AG09309 (cell line): ENCODE results near the gene GABRP.

Source experiments
- DNase-seq: peaks from one replicate; pipeline ENCODE4 v3.0.0-alpha.2; 2010; ENCODE audit warnings: low read depth
- H3K4me3 ChIP-seq: 2 replicates; pipeline ENCODE4 v1.5.1; 2011; ENCODE audit warnings: mild to moderate bottlenecking, low read depth, low read length, moderate library complexity; ENCODE audit not compliant: control insufficient read depth
- TF ChIP-seq, protein P1 (sequence below): IDR thresholded peaks from 2 replicates; pipeline ENCODE4 v1.5.1; 2011; ENCODE audit warnings: mild to moderate bottlenecking, low read depth, low read length, inconsistent platforms; ENCODE audit not compliant: insufficient read depth, control insufficient read depth; ENCODE audit errors: missing control alignments

Gene GABRP

DNA sequence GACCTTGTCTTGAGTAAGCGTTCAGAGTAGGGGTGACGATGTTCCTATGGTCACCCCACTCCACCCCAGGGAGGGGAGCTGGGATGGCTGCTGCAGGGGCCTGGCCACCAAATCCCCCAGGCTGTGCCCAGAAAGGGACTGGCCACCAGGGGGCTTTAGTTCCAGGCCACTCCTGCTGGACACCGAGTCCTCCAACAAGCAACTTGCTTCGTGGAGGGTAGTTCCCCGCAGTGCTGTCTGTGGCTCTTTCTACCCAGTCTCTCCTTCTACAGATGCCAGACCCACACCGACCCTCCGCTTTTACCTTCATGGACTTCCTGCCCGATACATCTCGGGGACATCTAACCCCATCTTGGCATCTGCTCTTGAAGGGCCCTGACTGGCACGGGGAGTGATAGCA, 35.7 kb upstream of the GABRP start:
- no peak overlapping the region for H3K4me3 ChIP-seq
- DNase-seq, result no peak
- TF ChIP-seq, protein P1, sequence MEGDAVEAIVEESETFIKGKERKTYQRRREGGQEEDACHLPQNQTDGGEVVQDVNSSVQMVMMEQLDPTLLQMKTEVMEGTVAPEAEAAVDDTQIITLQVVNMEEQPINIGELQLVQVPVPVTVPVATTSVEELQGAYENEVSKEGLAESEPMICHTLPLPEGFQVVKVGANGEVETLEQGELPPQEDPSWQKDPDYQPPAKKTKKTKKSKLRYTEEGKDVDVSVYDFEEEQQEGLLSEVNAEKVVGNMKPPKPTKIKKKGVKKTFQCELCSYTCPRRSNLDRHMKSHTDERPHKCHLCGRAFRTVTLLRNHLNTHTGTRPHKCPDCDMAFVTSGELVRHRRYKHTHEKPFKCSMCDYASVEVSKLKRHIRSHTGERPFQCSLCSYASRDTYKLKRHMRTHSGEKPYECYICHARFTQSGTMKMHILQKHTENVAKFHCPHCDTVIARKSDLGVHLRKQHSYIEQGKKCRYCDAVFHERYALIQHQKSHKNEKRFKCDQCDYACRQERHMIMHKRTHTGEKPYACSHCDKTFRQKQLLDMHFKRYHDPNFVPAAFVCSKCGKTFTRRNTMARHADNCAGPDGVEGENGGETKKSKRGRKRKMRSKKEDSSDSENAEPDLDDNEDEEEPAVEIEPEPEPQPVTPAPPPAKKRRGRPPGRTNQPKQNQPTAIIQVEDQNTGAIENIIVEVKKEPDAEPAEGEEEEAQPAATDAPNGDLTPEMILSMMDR, result peak; percentile 31

DNA sequence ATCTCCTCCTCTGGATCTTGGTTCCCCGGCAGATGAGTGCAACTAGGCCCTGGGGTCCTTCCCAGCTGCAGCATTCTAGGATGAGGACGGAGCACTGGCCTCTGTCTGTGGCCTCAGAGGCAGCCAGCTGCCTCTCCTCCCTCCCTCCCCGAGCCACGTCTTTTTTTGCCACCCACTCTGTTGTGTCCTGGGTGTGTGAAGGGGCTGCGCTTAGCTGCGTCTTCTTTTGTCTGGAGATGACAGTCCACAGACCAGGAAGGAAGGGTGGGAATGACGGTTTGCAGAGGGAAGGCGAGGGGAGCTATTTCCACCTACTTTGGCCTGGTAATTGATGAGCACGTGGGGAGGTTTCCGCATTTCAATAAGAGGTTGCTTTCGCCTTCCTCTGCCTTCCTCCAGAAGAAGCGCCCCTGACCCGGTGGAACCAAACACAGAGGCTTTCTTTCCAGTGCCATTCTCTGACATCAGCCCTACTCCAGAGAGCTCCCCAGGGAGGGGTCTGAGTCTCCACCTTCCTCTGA, 34.5 kb upstream of the GABRP start:
- DNase-seq, result no peak
- TF ChIP-seq, protein P1, result no peak
- no peak overlapping the region for H3K4me3 ChIP-seq

DNA sequence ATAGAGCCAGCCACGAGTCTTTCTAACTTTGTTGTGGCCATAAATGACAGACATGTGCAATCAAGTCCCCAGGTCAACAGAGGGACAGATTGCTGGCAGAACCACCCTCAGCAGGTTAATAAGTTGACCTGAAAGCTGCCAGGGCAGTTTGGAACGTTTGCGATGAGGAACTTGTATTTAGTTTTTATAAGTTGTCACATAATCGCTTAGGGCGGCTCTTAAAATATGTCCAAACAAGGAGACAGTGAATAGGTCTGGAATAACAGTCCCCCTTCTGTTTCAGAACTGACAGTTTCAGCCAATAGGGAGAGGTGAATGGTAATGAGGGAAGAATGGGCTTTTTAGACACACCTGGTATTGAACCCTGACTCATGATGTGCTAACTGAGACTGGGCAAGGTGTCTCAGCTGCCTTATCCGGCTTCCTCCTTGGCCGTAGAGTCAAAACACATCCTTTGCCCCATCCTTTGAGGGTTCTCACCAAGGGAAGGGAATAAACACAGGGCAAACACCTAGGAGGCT, 33.6 kb upstream of the GABRP start:
- TF ChIP-seq, protein P1, result no peak
- H3K4me3 ChIP-seq, result no peak overlapping the region
- DNase-seq, result no peak

DNA sequence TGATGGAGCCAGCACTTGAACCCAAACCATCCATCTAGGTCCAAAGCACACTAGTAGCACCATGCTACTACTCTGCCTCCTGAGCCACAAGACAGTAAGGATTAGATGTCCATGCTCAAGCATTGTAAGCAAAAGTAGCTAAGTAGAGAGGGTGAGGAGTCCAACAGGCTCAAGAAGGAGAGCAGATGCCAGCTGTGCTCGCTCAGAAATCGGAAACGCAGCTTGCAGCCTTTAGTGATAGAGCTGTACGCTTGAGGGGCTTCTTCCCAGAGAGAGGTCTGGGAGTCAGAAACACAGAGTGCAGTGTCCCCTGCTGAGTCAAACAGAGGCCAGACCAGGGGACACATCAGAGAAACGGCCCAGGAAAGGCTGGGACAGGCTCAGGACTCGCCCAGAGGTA, 32.7 kb upstream of the GABRP start:
- TF ChIP-seq, protein P1, result no peak
- no peak overlapping the region for H3K4me3 ChIP-seq
- DNase-seq, result no peak

DNA sequence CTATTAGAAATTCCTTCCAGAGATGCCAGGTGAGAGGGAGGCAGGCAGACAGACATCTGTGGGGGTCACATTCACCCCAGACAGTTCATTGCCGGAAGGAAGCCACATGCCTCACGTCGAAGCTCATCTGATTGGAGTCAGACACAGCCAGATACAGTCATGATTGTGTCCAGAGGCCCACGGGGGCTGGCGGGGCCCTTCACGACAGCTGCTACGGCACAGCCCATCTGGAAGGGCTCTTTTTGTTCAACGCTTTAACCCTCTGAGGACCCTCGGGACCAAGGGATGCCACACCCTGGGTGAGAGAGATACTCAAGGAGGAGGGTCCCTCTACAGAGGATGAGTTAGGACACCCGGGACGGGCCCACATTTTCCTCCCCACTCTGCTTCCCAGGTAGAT, 31.9 kb upstream of the GABRP start:
- TF ChIP-seq, protein P1, result no peak
- no peak for DNase-seq
- H3K4me3 ChIP-seq, result no peak overlapping the region

DNA sequence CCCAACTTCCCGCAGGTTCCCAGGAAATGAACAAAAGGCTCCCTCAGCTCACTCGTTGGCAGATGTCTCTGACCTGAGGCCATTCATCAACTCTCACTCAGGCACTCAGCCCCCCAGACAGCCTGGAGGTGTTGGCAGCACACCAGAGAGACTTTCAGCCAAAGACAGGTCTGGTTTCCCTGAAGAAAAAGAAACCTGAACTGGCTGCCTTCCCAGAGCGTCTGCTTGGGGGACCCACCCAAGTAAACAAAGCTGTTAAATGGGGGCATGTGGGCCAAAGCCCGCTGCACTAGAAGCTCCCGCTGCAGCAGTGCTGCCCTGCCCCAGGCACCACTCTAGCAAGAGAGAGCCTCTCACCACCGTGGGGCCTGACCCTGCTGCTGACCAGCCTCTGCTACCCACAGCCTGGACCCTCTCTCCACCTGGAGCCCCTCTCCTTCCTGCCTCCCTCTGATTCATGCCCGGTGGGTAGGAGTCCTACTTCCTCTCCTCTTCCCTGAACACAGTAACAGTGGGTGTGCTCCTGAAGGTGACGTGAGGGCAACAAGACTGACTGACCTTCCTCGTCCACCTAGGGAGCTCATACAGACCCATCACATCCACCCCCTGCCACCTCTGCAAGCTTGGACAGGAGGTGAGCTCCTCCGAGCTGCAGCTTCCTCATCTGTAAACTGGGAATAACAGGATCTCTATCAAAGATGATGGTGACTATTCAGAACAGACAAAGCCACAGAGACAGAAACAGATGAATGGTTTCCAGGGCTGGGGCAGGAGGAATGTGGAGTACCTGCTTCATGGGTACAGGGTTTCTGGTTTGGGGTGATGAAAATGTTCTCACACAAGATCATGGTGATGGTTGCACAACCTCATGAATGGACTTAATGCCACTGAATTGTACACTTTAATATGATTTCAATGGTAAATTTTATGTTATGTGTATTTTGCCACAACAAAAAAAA, 31.0 kb upstream of the GABRP start:
- no peak for DNase-seq
- no peak overlapping the region for H3K4me3 ChIP-seq
- TF ChIP-seq, protein P1, result no peak
